WI38 (cell line): ENCODE measurements around the gene HBA2.
"Not testable (repeated sequence)": the region's sequence is repeated elsewhere in the genome, so short reads cannot be mapped to it uniquely, and the experiment has no call there.

Source experiments
- H3K4me3 ChIP-seq: 2 replicates; pipeline ENCODE4 v1.5.1; 2011; ENCODE audit warnings: low read depth, mild to moderate bottlenecking, control low read depth, low read length
- CTCF ChIP-seq: IDR thresholded peaks from 2 replicates; pipeline ENCODE4 v1.5.1; 2012; ENCODE audit warnings: low read depth, mild to moderate bottlenecking, control low read depth, low read length

Gene HBA2

GRCh38 chr16:152141-153128 lies 20.2 kb upstream of the HBA2 start, which contains the start of gene HBZ:
Gene HBZ, plus strand, starts transcription at chr16:152644. Its CDS starts 266 bp downstream, at chr16:152910.
- no peak for TF ChIP-seq CTCF

GRCh38 chr16:153129-153521 lies 19.6 kb upstream of the HBA2 start:
- not testable (repeated sequence) for H3K4me3 ChIP-seq

More at GRCh38 chr16:152141-153128, 20.2 kb upstream of the HBA2 start, which contains the start of gene HBZ:
- no peak within 1 kb of the TSS for H3K4me3 ChIP-seq

GRCh38 chr16:153550-154216 lies 19.0 kb upstream of the HBA2 start:
- not testable (repeated sequence) for H3K4me3 ChIP-seq

GRCh38 chr16:154217-155030 lies 18.3 kb upstream of the HBA2 start:
- TF ChIP-seq CTCF: no peak
- H3K4me3 ChIP-seq: peak overlapping the region; percentile 43

GRCh38 chr16:155031-155398 lies 17.7 kb upstream of the HBA2 start:
- no peak for TF ChIP-seq CTCF
- no peak overlapping the region for H3K4me3 ChIP-seq

- TF ChIP-seq CTCF: no peak
- H3K4me3 ChIP-seq: no peak overlapping the region
Observed at GRCh38 chr16:159136-159849, 13.4 kb upstream of the HBA2 start.

GRCh38 chr16:160242-160641 lies 12.4 kb upstream of the HBA2 start:
- not testable (repeated sequence) for H3K4me3 ChIP-seq

- no peak for TF ChIP-seq CTCF
- no peak overlapping the region for H3K4me3 ChIP-seq
Observed at GRCh38 chr16:160691-161190, 11.9 kb upstream of the HBA2 start.
